ENCODE data around the gene NRG2. TPM values are rescaled to one million over a fixed set of nuclear protein-coding genes. Genes with fewer than 3 reads are reported as not detected.

Gene NRG2
- total and polyA plus RNA-seq, 2 of the 8 experiments (the other 6 are each of a cell fraction or from before 2014, with no cell fraction given): 0.27 to 0.54 TPM

DNA sequence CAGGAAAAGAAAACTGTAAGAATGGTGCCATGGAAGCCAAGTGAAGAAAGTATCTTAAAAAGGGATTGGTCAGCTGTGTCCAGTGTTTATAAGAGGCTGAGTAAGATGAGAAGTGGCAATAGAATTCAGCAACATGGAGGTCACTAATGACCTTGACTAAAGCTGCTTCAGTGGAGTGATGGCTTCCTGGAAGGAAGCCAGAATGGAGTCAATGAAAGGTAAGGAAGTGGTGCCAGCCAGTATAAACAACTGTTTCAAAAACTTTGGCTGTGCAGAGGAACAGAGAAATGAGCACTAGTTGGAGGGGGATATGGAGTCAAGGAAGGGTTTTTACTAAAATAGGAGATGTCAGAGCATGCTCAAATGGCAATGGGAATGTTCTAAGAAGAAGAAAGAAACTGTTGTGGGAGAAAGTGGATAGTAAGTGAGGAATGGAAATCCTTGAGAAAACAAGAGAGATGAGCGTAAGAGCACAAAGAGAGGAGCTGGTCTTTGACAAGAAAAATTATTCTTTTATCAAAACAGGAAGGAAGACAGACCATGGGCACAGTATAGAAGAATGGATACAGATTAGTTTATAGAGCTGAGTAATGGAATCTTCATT is 11.1 kb upstream of the NRG2 start:
- H3K23me2 ChIP-seq (ENCODE audit: low read depth, low read length): no peaks in the 10 kb centered on the region; the same call in 1 of the 2 replicates
- H4K5ac ChIP-seq (ENCODE audit: insufficient read length, low read depth, low read length): no peak overlapping the region
- no peak overlapping the region for H3K9ac ChIP-seq (replicated peaks in 1 of 4; ENCODE audit: extremely low read depth in 1 of 4, low read depth in 3 of 4, low read length in 3 of 4)
- H3K79me2 ChIP-seq (ENCODE audit: control insufficient read depth in 1 of 2, insufficient read depth in 2 of 2, low read length in 2 of 2): no peaks in the 10 kb centered on the region
- H2AFZ ChIP-seq (ENCODE audit: low read length): no peak overlapping the region
- H2BK5ac ChIP-seq (ENCODE audit: low read depth, low read length): no peak overlapping the region
- H4K8ac ChIP-seq (ENCODE audit: extremely low read depth, insufficient read depth, low read length): no peak overlapping the region
- no peak overlapping the region for H2AK5ac ChIP-seq (ENCODE audit: low read depth, low read length)
- no peak for FAIRE-seq
- no peak overlapping the region for H3K14ac ChIP-seq (ENCODE audit: insufficient read length)
- no peaks in the 10 kb centered on the region for H3K36me3 ChIP-seq (ENCODE audit: control insufficient read depth in 2 of 4, insufficient read depth in 4 of 4, low read length in 3 of 4)
- no peak overlapping the region for H2BK20ac ChIP-seq (ENCODE audit: low read length)
- H3K4me1 ChIP-seq (replicated peaks in 1 of 4; ENCODE audit: control insufficient read depth in 3 of 4, insufficient read depth in 4 of 4, low read length in 3 of 4): no peaks in the 10 kb centered on the region
- DNase-seq (ENCODE audit: low read depth in 1 of 2, low spot score in 2 of 2): no peak
- 90% methylated on average over 1 of the region's 1 CpG; no CpG with 5 or more reads in 1 of the 2 experiments for WGBS, 2 experiments (ENCODE audit: extremely low coverage in 1 of 2, insufficient coverage in 1 of 2, insufficient read length in 1 of 2, insufficient replicate concordance in 2 of 2, low coverage in 1 of 2, low lambda C conversion rate in 2 of 2, missing lambda C conversion rate in 1 of 2)
- H3K23ac ChIP-seq (ENCODE audit: insufficient read length): no peak overlapping the region
- no peak overlapping the region for H2BK12ac ChIP-seq (ENCODE audit: low read depth, low read length)
- H3K18ac ChIP-seq (ENCODE audit: extremely low read depth, low read length): no peak overlapping the region
- no peak overlapping the region for H3K4me2 ChIP-seq (ENCODE audit: insufficient read depth in 1 of 2, low read depth in 2 of 2, low read length in 2 of 2)
- H4K91ac ChIP-seq (replicated peaks; ENCODE audit: insufficient read length, low read length): no peak overlapping the region
- no peak overlapping the region for H3K4me3 ChIP-seq (ENCODE audit: extremely low read depth in 1 of 4, insufficient read depth in 2 of 4, low read depth in 3 of 4, low read length in 4 of 4)
- H3K56ac ChIP-seq (replicated peaks; ENCODE audit: insufficient read length, low read depth, low read length): no peak overlapping the region
- POLR2A ChIA-PET (ENCODE audit: partially characterized antibody): no interaction called here
- no peak overlapping the region for H2BK120ac ChIP-seq (replicated peaks; ENCODE audit: low read depth, low read length)
- H3K27me3 ChIP-seq (replicated peaks in 1 of 4; ENCODE audit: control insufficient read depth in 3 of 4, extremely low read depth in 1 of 4, insufficient read depth in 3 of 4, low read length in 3 of 4): no peaks in the 10 kb centered on the region; a peak in 3 of 7 replicates
- no peak overlapping the region for H3K27ac ChIP-seq (ENCODE audit: low read depth, low read length)
- no peaks in the 10 kb centered on the region for H3K79me1 ChIP-seq (ENCODE audit: low read depth, low read length)
- CTCF ChIA-PET (ENCODE audit: partially characterized antibody): interaction anchor here (1.0 to 4.2 kb wide), 7 partner anchors 9 to 182 kb away, joined by 3 to 17 read pairs (median 4); partner anchors contain the start of gene NRG2
- H3K9me3 ChIP-seq (ENCODE audit: insufficient read depth in 2 of 2, low read depth in 1 of 2, low read length in 1 of 2): no peaks in the 10 kb centered on the region
- no peaks in the 10 kb centered on the region for H4K20me1 ChIP-seq (replicated peaks in 1 of 2; ENCODE audit: control insufficient read depth in 1 of 2, insufficient read depth in 2 of 2, low read length in 2 of 2)
- no peak overlapping the region for H2BK15ac ChIP-seq (ENCODE audit: low read length)
- H3K4ac ChIP-seq (replicated peaks; ENCODE audit: insufficient read length, low read depth, low read length): no peak overlapping the region
- TF ChIP-seq EGR1 (IDR thresholded peaks at IDR 0.05; ENCODE audit: borderline replicate concordance, low read depth, low read length) (no peak), ASH2L (IDR thresholded peaks at IDR 0.05; ENCODE audit: low read length) (no peak), RXRA (IDR thresholded peaks at IDR 0.05; ENCODE audit: insufficient read depth, low read depth, low read length) (no peak), CTBP2 (IDR thresholded peaks at IDR 0.05; ENCODE audit: borderline replicate concordance, insufficient read depth, insufficient read length, low read length) (no peak), KDM5A (IDR thresholded peaks at IDR 0.05; ENCODE audit: low read length) (no peak), PHF8 (conservative IDR thresholded peaks at IDR 0.05; ENCODE audit: low read depth, low read length) (no peak), KDM4A (IDR thresholded peaks at IDR 0.05; ENCODE audit: low read depth, low read length, severe bottlenecking) (no peak), EZH2 (IDR thresholded peaks at IDR 0.05; ENCODE audit: low read depth, low read length, severe bottlenecking) (no peak), JUN (IDR thresholded peaks at IDR 0.05; ENCODE audit: low read depth, low read length) (no peak), TBP (IDR thresholded peaks at IDR 0.05; ENCODE audit: low read depth, low read length) (no peak)
- TF ChIP-seq, protein P1, sequence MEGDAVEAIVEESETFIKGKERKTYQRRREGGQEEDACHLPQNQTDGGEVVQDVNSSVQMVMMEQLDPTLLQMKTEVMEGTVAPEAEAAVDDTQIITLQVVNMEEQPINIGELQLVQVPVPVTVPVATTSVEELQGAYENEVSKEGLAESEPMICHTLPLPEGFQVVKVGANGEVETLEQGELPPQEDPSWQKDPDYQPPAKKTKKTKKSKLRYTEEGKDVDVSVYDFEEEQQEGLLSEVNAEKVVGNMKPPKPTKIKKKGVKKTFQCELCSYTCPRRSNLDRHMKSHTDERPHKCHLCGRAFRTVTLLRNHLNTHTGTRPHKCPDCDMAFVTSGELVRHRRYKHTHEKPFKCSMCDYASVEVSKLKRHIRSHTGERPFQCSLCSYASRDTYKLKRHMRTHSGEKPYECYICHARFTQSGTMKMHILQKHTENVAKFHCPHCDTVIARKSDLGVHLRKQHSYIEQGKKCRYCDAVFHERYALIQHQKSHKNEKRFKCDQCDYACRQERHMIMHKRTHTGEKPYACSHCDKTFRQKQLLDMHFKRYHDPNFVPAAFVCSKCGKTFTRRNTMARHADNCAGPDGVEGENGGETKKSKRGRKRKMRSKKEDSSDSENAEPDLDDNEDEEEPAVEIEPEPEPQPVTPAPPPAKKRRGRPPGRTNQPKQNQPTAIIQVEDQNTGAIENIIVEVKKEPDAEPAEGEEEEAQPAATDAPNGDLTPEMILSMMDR (IDR thresholded peaks at IDR 0.05; ENCODE audit: control extremely low read depth in 1 of 3, insufficient read depth in 1 of 3, low read depth in 1 of 3, low read length in 3 of 3): no peak

All from H1 (cell line).